OCI-LY7 (cell line): ENCODE results near the gene FXR1.

Source experiments
- CTCF ChIP-seq: fragments of 200-600 bp; sonication (generic); conservative IDR thresholded peaks from 2 replicates; pipeline ENCODE4 v1.5.1; 2014; ENCODE audit warnings: mild to moderate bottlenecking, antibody characterized with exemption, low read length, moderate library complexity, mixed read lengths
- EZH2phosphoT487 ChIP-seq: fragments of 200-600 bp; sonication (generic); IDR thresholded peaks from 2 replicates; pipeline ENCODE4 v1.6.1; 2018; ENCODE audit warnings: low read depth, borderline replicate concordance, mild to moderate bottlenecking, mixed run types, antibody characterized with exemption, low read length, moderate library complexity, mixed read lengths

DNA sequence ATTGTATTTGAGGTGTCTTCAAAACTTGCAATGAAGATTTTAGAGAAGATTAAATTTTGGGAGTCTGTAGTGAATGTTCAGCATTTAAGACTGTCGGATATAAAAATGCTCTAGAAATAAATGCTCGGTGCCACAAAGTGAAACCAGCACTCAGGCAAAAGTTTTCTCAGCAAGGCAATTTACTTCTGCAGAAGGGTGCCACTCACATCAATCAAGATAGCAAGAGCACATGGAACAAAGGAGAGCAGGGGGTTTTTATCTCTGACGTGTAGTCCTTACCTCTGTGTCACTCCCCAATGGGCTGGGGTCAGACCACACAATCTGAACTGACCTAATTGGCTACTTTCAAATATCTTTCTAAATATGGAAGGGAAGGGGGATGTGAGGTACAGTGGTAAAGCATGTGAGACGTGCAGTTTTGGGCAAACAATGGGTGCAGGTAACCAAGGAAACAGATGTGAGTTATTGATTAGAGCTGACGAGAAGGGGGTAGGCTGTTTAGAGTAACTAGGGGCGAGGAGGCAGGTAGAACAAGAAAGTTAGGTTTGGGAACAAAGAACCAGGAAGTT, 23.4 kb upstream of the FXR1 start:
- TF ChIP-seq CTCF (no peak), EZH2phosphoT487 (no peak)
